SK-N-MC (cell line): ENCODE data around the gene CACNB2.

Experiments used
- EZH2 ChIP-seq: fragments of 200-600 bp; sonication (generic); IDR thresholded peaks from one replicate; pipeline ENCODE4 v1.6.1; 2017; ENCODE audit warnings: antibody characterized with exemption
- POLR2AphosphoS5 ChIP-seq: IDR thresholded peaks from 2 replicates; pipeline ENCODE4 v1.6.1; 2012; ENCODE audit warnings: mild to moderate bottlenecking, low read depth, low read length, borderline replicate concordance

DNA sequence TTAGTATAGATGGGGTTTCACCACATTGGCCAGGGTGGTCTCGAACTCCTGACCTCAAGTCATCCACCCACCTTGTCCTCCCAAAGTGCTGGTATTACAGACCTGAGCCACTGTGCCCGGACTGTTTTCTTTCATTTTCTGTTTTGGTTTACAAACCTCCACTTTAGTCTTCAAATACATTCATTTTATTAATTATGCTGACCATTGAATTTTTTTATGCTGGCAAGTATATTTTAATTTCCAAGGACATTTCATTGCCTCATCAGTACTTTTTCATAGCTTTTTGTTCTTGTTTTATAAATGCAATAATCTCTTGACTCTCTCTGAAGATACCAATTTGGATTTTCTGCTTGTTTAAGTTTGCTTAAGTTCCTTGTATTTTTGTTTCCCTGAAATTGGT lies 170.5 kb downstream of the CACNB2 start:
- no peak for TF ChIP-seq POLR2AphosphoS5
- TF ChIP-seq EZH2 = no peak
